ENCODE results near the gene PARD3B.

The PARD3B gene, protein sequence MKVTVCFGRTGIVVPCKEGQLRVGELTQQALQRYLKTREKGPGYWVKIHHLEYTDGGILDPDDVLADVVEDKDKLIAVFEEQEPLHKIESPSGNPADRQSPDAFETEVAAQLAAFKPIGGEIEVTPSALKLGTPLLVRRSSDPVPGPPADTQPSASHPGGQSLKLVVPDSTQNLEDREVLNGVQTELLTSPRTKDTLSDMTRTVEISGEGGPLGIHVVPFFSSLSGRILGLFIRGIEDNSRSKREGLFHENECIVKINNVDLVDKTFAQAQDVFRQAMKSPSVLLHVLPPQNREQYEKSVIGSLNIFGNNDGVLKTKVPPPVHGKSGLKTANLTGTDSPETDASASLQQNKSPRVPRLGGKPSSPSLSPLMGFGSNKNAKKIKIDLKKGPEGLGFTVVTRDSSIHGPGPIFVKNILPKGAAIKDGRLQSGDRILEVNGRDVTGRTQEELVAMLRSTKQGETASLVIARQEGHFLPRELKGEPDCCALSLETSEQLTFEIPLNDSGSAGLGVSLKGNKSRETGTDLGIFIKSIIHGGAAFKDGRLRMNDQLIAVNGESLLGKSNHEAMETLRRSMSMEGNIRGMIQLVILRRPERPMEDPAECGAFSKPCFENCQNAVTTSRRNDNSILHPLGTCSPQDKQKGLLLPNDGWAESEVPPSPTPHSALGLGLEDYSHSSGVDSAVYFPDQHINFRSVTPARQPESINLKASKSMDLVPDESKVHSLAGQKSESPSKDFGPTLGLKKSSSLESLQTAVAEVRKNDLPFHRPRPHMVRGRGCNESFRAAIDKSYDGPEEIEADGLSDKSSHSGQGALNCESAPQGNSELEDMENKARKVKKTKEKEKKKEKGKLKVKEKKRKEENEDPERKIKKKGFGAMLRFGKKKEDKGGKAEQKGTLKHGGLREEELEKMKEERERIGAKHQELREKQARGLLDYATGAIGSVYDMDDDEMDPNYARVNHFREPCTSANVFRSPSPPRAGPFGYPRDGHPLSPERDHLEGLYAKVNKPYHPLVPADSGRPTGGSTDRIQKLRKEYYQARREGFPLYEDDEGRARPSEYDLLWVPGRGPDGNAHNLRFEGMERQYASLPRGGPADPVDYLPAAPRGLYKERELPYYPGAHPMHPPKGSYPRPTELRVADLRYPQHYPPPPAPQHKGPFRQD (N-terminal part only)

DNA sequence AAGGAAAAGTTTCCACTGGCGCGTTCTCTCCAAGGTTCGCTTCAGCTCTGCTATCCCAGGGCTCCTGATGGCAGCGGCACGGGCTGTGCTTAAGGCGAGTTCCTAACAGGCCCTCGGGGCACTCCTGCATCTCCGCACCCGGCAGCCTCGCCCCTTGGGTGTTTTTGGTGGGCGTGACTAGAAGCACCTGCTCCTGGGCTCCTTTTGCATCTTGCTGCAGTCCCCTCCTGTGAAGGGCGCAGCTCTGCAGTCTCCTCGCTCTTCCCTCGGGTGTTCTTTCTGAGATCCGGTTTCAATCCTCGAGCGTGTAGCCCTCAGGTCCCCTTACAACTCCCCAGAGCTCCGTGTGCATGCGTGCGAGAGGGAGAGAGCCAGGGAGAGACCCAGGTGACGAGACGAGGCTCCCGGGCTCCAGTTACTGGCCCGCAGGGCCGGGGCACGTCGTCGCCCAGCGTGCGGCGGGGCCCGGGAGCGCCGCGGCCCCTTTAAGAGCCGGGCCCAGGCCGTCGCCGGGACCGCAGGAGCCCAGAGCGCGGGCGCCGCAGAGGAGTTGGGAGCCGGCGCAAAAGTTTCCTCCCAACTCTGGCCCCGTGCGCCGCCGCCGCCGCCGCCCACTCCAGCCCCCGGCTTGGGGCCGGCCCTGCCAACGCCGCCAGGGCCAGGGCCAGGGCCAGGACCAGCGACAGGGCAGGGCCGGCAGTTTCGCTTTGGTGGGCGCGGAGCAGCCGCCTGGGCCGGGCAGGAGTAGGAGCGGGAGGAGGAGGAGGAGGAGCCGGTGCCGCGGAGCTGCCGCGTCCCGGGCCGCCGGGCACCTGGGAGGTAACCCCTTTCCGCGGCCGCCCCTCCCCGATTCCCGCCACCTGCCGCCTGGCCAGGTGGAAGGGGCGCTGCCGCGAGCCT lies at the start of gene PARD3B:
TSS of gene PARD3B (plus strand) at position 515 of the 900 bp plus-strand sequence. CDS start 525 bp downstream, outside the sequence.
- ATAC-seq (peak; percentile 86), DNase-seq (peak; percentile 35)
- peaks cover 13% of the 10 kb centered on the region for H3K4me1 Mint-ChIP-seq
- peak within 1 kb of the TSS; percentile 37 for H3K27ac Mint-ChIP-seq
- H3K9me3 Mint-ChIP-seq = no peaks in the 10 kb centered on the region
- H3K27me3 Mint-ChIP-seq = peaks cover 32% of the 10 kb centered on the region
- no peaks in the 10 kb centered on the region for H3K36me3 Mint-ChIP-seq (ENCODE audit: low read depth)
- H3K4me3 Mint-ChIP-seq = peak within 1 kb of the TSS; percentile 74

DNA sequence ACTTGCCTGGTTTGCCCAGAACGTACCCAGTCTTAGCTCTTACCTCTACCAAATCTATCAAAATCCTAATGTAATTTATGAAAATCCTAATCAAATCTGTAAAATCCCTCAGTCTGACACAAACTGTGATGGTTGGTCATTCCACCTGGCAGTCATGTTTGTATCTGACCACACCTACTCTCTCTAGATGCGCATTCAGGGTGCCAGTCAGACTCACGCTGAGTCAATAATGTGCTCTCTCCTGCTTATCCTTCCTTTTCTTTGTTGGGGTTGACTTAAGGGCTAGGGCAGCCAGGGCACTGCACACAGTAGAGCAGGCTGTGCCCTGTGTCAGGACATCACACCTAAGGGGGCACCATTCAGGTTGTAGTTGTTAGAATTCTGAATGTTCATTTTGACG lies 48.5 kb upstream of the PARD3B start:
- no peaks in the 10 kb centered on the region for H3K4me1 Mint-ChIP-seq
- ATAC-seq = no peak
- no peaks in the 10 kb centered on the region for H3K9me3 Mint-ChIP-seq
- no peak for DNase-seq
- no peaks in the 10 kb centered on the region for H3K36me3 Mint-ChIP-seq (ENCODE audit: low read depth)
- no peak overlapping the region for H3K27ac Mint-ChIP-seq
- H3K4me3 Mint-ChIP-seq = no peak overlapping the region
- H3K27me3 Mint-ChIP-seq = peaks cover 3% of the 10 kb centered on the region

DNA sequence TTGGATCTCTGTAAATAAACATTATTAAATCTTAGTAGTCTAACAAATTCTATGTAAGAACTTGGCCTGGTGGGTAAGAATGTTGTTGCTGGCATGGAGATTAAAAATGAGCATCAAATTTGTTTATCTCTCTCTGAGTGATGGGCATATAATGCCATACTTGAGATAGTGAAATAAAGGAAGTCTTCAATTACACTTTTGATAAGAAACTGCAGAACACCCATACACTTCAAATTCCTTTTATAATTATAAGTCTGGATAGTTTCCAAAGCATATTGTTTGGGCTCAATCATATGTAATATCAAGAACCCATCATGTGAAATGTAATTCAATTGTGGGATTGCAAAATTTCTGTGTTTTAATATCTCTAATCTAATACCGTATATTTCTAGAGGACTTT lies 47.4 kb upstream of the PARD3B start:
- no peak for ATAC-seq
- H3K36me3 Mint-ChIP-seq (ENCODE audit: low read depth) = no peaks in the 10 kb centered on the region

DNA sequence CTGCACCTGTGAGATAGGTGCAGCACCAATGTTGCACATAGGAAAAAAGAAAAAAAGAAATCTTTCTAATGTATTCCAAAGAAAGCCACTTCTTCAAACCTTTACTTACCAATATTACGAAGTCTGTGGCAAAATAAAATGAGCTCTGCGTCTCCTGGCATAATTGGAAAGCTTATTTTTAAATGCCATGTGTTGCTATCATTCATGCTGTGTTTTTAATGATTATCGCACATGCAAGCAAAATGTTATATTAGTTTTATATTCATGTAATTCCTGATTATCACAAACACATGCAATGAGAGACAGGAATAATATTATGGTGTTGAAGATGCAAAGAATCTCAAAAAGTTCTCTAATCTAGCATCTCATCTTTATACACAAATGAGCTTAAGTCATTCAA lies 47.0 kb upstream of the PARD3B start:
- no peak overlapping the region for H3K27ac Mint-ChIP-seq
- no peaks in the 10 kb centered on the region for H3K36me3 Mint-ChIP-seq (ENCODE audit: low read depth)
- H3K4me3 Mint-ChIP-seq = no peak overlapping the region
- peaks cover 3% of the 10 kb centered on the region for H3K27me3 Mint-ChIP-seq
- no peak for ATAC-seq
- no peaks in the 10 kb centered on the region for H3K4me1 Mint-ChIP-seq
- DNase-seq = no peak
- H3K9me3 Mint-ChIP-seq = no peaks in the 10 kb centered on the region

More for the DNA sequence above, 47.4 kb upstream of the PARD3B start:
- no peak overlapping the region for H3K27ac Mint-ChIP-seq
- H3K27me3 Mint-ChIP-seq = peaks cover 3% of the 10 kb centered on the region
- no peak overlapping the region for H3K4me3 Mint-ChIP-seq
- H3K9me3 Mint-ChIP-seq = no peaks in the 10 kb centered on the region
- H3K4me1 Mint-ChIP-seq = no peaks in the 10 kb centered on the region
- no peak for DNase-seq

DNA sequence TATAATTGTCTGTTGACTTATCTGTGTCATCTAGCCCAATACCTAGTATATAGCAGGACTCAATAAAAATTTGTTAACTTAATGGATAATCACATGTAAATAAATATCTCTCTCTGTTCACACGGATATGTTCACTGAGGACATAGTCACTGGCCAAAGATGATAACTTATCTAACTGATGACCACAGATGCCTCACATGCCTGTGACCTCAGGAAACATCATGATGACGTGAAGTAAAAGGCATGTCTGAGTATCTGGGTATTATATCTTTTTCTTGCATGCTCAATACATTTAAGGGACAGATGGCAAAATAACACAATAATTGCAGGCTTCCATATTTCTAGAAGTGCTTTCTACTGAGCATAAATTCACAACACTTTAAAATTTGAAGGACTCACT lies 41.4 kb upstream of the PARD3B start:
- Mint-ChIP-seq H3K36me3 (ENCODE audit: low read depth) (no peaks in the 10 kb centered on the region), H3K27me3 (no peaks in the 10 kb centered on the region), H3K4me1 (no peaks in the 10 kb centered on the region), H3K9me3 (no peaks in the 10 kb centered on the region), H3K27ac (no peak overlapping the region), H3K4me3 (no peak overlapping the region)
- ATAC-seq = no peak
- no peak for DNase-seq

DNA sequence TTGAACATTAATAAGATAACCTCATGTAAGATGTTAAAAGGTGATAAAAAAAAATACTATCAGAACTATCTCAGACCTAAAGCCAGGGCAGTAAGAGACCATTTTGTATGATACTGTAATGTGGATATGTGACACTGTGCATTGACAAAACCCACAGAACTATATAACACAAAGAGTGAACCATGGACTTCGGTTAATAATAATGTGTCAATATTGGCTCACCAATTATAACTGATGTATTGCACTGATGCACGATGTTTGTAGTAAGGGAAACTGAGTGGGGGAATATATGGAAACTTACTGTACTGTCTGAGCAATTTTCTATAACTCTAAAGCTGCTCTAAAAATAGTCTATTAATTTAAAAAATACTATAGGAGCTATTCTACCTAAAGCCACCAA lies 40.7 kb upstream of the PARD3B start:
- H3K4me3 Mint-ChIP-seq = no peak overlapping the region
- H3K27me3 Mint-ChIP-seq = no peaks in the 10 kb centered on the region
- no peaks in the 10 kb centered on the region for H3K9me3 Mint-ChIP-seq
- no peak overlapping the region for H3K27ac Mint-ChIP-seq
- DNase-seq (no peak), ATAC-seq (no peak)
- H3K36me3 Mint-ChIP-seq (ENCODE audit: low read depth) = no peaks in the 10 kb centered on the region
- no peaks in the 10 kb centered on the region for H3K4me1 Mint-ChIP-seq

DNA sequence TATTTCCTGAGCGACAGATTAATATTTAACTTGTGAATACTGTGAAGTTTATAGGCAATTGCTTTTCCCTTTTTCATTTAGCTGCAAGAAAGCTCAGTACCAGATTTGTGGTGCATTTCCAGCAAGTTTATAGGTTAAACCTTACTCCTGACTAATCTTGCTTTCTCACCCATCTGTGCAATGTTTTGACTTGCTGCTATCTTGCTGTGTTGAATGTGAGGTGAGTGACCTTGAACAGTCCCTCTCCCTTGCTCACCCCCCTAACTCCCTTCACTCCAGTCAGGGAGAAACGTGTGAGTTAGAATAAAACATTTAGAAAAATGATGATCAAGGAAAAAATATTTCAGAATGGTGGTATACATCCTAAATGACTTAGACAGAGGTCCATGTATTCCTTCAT lies 39.8 kb upstream of the PARD3B start:
- Mint-ChIP-seq H3K36me3 (ENCODE audit: low read depth) (no peaks in the 10 kb centered on the region), H3K9me3 (no peaks in the 10 kb centered on the region), H3K4me3 (no peak overlapping the region), H3K27ac (no peak overlapping the region), H3K27me3 (no peaks in the 10 kb centered on the region), H3K4me1 (no peaks in the 10 kb centered on the region)
- ATAC-seq = no peak
- no peak for DNase-seq

DNA sequence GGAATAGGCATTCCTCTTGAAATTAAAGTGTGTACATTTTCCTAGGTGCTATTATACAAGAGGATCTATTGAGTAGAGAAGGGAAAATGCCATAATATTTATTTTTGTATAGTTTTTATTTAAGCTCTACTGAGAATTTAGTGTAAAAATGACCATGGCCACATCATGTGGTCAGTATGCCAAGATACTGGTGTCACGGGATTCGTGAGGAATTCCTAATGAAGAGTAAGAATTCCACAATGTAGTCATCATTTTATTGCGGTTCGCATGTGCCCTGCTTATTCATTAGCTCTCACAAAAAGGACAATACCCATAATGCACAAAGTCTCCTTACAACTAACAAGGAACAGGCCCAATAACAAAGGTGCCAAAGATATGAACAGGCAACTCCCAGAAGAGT lies 39.3 kb upstream of the PARD3B start:
- no peaks in the 10 kb centered on the region for H3K4me1 Mint-ChIP-seq
- DNase-seq = no peak
- H3K9me3 Mint-ChIP-seq = no peaks in the 10 kb centered on the region
- H3K27me3 Mint-ChIP-seq = no peaks in the 10 kb centered on the region
- no peak for ATAC-seq
- H3K27ac Mint-ChIP-seq = no peak overlapping the region
- H3K4me3 Mint-ChIP-seq = no peak overlapping the region
- H3K36me3 Mint-ChIP-seq (ENCODE audit: low read depth) = no peaks in the 10 kb centered on the region

DNA sequence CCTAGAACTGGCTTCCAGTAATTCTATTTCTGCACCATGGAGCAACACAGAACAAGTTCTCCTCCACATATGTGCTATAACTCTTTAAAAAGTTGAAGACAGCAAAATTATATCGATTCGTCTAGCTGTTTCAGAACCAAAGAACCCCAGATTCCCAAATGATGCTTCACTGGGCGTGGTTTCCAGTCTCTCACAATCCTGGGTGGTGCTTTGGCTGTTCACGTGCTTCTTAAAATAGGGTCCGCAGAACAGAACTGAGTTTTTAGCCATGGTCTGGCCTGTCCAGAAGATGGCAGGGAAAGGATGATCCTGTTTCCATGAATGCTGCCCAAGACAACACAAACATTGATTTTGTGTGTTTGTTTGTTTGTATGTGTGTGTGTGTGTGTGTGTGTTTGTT lies 37.6 kb upstream of the PARD3B start:
- Mint-ChIP-seq H3K27me3 (no peaks in the 10 kb centered on the region), H3K9me3 (no peaks in the 10 kb centered on the region), H3K27ac (no peak overlapping the region), H3K36me3 (ENCODE audit: low read depth) (no peaks in the 10 kb centered on the region), H3K4me1 (no peaks in the 10 kb centered on the region), H3K4me3 (no peak overlapping the region)
- ATAC-seq (no peak), DNase-seq (no peak)

DNA sequence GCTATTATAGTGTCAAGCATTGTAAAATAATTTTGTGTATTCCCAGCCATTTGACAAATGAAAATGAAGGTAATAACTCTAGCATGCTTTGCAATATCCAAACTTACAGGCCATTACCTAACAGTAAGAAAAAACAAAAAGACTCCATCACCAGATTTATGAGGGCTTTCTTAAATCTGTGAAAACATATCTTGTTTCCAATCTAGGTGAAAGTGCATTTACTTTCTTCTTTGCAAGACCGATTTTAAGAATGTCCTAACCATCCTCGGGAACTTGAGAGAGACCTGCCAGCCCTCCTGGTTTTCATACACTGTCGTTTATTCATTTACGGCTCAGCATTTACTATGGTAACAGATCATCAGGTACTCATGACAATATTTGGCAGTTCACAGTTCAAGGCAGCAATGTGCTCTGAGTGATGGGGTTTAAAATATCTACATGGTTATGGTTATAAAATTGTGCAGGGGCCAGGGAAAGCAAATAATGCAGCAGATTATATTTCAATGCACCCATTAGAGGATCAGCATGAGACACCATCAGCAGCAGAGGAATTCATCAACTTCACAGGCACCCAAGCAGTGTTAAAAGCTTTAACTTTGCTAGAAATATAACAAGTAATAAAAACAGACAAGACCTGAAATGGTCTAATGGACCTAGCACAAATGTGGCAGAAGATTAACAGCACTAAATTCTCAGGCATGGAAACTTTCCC lies 34.4 kb upstream of the PARD3B start:
- Mint-ChIP-seq H3K9me3 (no peaks in the 10 kb centered on the region), H3K4me1 (no peaks in the 10 kb centered on the region), H3K4me3 (no peak overlapping the region), H3K36me3 (ENCODE audit: low read depth) (no peaks in the 10 kb centered on the region), H3K27me3 (no peaks in the 10 kb centered on the region), H3K27ac (no peak overlapping the region)
- no peak for ATAC-seq
- DNase-seq = no peak

DNA sequence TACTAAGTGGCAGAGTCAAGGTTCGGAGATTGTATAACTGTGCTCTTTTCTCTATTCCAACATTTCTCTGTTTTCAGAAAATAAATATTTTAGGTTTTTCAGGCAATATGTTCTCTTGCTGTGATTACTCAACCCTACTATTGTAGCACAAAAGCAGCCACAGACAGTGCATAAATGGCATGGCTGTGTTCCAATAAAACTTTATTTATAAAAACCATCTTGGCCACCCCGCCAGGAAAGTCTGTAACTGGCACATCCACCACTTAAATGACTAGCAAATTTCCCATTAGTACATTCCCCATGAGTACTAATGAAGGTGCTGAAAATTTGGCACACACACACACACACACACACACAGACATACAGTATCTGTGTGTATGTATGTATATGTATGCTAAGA lies 30.8 kb upstream of the PARD3B start:
- ATAC-seq (no peak), DNase-seq (no peak)
- Mint-ChIP-seq H3K4me3 (no peak overlapping the region), H3K36me3 (ENCODE audit: low read depth) (no peaks in the 10 kb centered on the region), H3K4me1 (no peaks in the 10 kb centered on the region), H3K27ac (no peak overlapping the region), H3K27me3 (no peaks in the 10 kb centered on the region), H3K9me3 (peaks cover 5% of the 10 kb centered on the region)

DNA sequence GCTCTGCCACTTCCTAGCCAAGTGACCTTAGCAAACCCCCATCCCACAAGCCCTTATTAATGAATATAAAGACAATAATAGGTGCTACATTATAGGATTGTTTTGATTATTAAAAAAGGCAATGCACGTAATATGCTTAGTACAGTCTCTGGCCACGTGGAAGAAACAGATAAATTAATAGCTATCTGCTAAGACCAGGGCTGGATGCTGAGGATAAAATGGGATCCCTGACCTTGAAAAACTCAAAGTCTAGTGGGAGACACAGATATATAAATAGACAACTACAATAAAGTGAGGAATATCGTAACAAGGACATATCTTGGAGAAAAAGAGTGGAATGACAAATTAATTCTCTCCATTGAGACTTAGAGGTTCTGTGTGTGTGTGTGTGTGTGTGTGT lies 29.9 kb upstream of the PARD3B start:
- H3K4me3 Mint-ChIP-seq = no peak overlapping the region
- peaks cover 5% of the 10 kb centered on the region for H3K9me3 Mint-ChIP-seq
- ATAC-seq (no peak), DNase-seq (no peak)
- no peaks in the 10 kb centered on the region for H3K36me3 Mint-ChIP-seq (ENCODE audit: low read depth)
- H3K27ac Mint-ChIP-seq = no peak overlapping the region
- H3K4me1 Mint-ChIP-seq = no peaks in the 10 kb centered on the region
- H3K27me3 Mint-ChIP-seq = no peaks in the 10 kb centered on the region

DNA sequence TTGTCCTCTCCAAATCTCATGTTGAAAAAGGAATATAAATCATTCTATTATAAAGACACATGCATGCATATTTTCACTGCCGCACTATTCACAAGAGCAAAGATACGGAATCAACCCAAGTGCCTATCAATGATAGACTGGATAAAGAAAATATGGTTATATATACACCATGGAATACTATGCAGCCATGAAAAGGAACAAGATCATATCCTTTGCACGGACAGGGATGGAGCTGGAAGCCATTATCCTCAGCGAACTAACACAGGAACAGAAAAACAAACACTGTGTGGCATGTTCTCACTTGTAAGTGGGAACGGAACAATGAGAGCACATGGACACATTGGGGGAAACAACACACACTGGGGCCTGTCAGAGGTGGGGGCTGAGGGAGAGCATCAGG lies 28.1 kb upstream of the PARD3B start:
- H3K27me3 Mint-ChIP-seq = no peaks in the 10 kb centered on the region
- ATAC-seq (no peak), DNase-seq (no peak)
- H3K4me1 Mint-ChIP-seq = no peaks in the 10 kb centered on the region
- H3K27ac Mint-ChIP-seq = no peak overlapping the region
- no peaks in the 10 kb centered on the region for H3K36me3 Mint-ChIP-seq (ENCODE audit: low read depth)
- H3K4me3 Mint-ChIP-seq = no peak overlapping the region
- H3K9me3 Mint-ChIP-seq = peaks cover 5% of the 10 kb centered on the region

Measured in activated naive CD8-positive, alpha-beta T cell treated with anti-CD3 and anti-CD28 coated beads, Interleukin-2, amount 50 U/mL, for 24 hours (primary cell).